IPS-11a (cell line): ENCODE results near the gene UGT1A9.
"Not testable (repeated sequence)": the region's sequence is repeated elsewhere in the genome, so short reads cannot be mapped to it uniquely, and the experiment has no call there.

Experiments used
- H3K4me3 ChIP-seq: one replicate; pipeline ENCODE4 v1.5.1; 2013; ENCODE audit warnings: low read depth, low read length, control low read depth

UGT1A9 gene

DNA sequence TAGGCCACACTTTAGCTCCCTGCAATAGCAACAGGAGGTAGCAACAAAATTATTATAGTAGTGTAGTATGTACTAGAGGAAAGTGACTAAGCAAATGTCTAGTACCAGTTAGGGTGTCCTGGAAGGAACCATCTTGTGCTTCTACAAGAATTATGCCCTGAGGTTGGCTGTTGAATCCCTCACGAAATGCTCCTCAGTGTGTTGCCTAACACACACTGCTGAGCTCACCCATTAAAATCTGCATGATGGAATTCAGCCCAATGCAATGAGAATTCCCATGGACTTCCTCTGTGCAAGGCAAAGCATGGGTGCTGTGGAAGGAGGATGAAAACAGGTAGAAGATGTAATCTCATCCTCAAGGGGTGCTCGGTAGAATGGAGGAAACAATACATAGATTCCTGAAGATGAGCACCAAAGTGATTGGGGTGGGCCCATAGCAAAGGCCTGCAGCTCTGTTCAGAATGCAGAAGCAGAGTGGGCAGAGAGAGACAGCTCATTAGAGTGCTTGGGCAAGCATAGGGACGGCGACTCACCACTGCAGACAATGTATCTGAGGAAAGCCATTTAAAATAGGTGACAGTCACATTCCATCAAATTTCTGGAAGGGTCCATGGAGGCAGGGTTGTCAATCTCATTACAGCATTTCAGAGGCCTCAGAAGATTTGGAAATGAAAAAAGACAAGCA lies 8.8 kb downstream of the UGT1A9 start:
- H3K4me3 ChIP-seq: no peak overlapping the region

DNA sequence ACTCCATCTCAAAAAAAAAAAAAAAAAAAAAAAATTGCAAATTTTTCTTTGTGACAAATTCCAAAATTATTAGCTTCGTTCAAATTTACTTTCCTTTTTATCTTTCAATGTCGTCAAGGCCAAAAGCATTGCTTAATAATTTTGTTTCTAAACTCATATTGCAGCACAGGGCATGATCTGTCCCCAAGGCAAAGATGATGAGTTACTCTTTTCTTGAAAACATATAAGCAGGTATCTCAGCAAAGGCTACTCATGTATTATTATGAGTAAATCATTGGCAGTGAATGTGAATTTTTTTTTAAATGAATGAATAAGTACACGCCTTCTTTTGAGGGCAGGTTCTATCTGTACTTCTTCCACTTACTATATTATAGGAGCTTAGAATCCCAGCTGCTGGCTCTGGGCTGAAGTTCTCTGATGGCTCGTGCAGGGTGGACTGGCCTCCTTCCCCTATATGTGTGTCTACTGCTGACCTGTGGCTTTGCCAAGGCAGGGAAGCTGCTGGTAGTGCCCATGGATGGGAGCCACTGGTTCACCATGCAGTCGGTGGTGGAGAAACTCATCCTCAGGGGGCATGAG lies 9.9 kb downstream of the UGT1A9 start, which contains the start of gene UGT1A7:
TSS of gene UGT1A7 (plus strand) at position 381 of the 579 bp plus-strand sequence. CDS start at position 418, 37 bp downstream.
- no peak within 1 kb of the TSS for H3K4me3 ChIP-seq

DNA sequence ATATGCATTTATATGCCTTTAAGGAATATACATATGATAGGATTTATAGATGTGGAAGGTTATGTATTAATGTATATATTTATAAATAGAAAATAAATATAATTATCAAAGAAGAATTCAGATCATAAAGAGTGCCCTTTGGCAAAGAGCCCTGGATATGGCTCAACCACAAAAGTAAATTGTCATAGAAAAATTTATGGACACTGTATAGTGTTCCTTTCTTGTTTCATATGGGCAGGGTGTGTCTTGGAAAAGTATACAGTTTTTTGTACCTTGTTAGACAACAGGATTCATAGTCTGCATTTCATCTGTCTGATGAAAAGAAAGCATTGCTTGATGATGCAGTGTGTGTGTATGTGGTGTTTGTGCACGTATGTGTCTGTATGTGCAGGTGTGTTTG lies 12.9 kb downstream of the UGT1A9 start:
- H3K4me3 ChIP-seq: no peak overlapping the region

- H3K4me3 ChIP-seq: no peak overlapping the region
These were observed 15.2 kb downstream of the UGT1A9 start for GRCh38 chr2:233686928-233687327.

GRCh38 chr2:233688341-233688740 lies 16.6 kb downstream of the UGT1A9 start:
- no peak overlapping the region for H3K4me3 ChIP-seq

GRCh38 chr2:233689031-233689430 lies 17.3 kb downstream of the UGT1A9 start:
- no peak overlapping the region for H3K4me3 ChIP-seq

DNA sequence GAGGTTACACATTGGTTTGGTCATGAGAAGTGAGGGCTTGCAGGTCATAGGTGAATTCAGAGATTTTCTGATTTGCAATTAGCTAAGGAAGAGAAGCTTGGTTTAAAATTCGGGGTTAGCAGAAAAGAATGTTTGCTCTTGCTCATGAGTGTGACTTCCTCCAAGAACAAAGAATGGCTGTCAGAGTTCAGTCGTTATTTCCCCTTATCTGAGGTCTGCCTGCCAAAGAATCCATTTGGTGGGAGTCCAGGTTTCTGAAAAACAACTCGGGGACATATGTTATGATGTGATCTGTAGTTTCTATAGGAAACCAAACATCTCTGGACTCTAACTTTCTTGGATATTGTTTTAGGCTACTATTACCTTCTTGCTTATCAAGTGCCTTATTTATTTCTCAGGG lies 17.8 kb downstream of the UGT1A9 start:
- H3K4me3 ChIP-seq: no peak overlapping the region

DNA sequence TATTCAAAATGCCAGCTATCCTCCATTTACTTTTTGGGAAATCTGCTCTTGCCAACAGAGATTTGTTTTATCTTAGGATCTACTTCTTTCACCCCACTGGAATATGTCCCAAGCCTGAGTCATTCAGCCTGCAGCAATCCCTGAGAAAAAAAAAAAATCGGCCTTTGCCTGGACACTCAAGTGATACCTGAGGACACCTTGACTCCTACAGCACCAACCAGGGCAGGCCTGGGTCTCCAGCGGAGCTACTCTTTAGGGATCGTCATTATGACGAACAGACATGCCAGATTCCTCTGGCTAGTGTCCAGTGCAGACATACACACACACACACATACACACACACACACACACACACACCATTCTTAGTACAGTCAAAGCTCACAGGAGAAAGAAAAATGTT lies 18.7 kb downstream of the UGT1A9 start:
- no peak overlapping the region for H3K4me3 ChIP-seq

- no peak overlapping the region for H3K4me3 ChIP-seq
These were observed 20.0 kb downstream of the UGT1A9 start for GRCh38 chr2:233691443-233692433.

DNA sequence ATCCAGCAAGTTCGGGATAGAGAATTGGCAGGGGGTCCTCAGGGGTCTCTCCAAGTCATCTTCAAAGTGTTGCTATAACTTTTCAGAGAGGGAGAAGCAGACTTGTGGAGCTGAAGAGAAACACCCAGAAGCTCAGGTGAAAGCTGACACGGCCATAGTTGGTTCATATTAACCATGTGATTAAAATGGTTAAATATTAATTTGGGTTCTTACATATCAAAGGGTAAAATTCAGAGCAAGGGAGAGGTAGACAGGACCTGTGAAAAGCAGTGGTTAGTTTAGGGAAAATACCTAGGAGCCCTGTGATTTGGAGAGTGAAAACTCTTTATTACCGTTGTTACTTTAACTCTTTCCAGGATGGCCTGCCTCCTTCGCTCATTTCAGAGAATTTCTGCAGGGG lies 20.9 kb downstream of the UGT1A9 start, which contains the start of gene UGT1A6:
TSS of gene UGT1A6 (plus strand) at position 243 of the 400 bp plus-strand sequence. CDS start at position 358, 115 bp downstream.
- H3K4me3 ChIP-seq: no peak within 1 kb of the TSS

GRCh38 chr2:233693963-233694362 lies 22.3 kb downstream of the UGT1A9 start:
- no peak overlapping the region for H3K4me3 ChIP-seq

GRCh38 chr2:233698740-233699139 lies 27.0 kb downstream of the UGT1A9 start:
- no peak overlapping the region for H3K4me3 ChIP-seq

DNA sequence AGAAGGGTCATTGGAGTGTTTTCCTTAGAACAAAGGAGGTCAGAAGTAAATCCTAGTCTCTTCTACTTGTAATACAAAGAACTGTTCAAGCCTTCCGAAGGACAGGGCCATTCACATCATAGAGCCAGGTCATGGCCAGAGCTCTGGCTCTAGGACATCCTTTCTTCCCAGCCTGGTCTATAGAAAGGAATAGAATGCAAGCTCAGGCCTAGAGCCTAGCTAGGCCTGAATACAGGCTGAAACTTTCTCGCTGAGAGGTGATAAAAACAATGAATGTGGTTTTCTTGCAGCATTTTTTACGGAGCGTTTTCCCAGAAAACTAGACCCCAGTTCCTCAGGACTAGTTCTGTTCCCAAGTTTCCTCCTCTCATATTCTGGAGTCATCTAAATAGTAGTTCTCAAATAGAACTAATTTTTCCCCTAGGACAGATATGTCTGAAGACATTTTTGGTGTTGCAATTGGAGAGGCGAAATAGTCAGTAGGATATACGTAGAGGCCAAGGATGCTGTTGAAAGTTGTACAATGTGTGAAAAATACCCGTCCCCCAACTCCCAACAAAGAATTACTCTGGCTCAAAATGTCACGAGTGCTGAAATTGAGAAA lies 27.8 kb downstream of the UGT1A9 start:
- H3K4me3 ChIP-seq: no peak overlapping the region

- H3K4me3 ChIP-seq: no peak overlapping the region
These were observed 28.4 kb downstream of the UGT1A9 start for GRCh38 chr2:233700028-233700635.

DNA sequence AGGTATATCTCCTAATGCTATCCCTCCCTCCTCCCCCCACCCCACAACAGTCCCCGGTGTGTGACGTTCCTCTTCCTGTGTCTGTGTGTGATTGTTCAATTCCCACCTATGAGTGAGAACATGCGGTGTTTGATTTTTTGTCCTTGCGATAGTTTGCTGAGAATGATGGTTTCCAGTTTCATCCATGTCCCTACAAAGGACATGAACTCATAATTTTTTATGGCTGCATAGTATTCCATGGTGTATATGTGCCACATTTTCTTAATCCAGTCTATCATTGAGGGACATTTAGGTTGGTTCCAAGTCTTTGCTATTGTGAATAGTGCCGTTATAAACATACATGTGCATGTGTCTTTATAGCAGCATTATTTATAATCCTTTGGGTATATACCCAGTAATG lies 29.1 kb downstream of the UGT1A9 start:
- not testable (repeated sequence) for H3K4me3 ChIP-seq

DNA sequence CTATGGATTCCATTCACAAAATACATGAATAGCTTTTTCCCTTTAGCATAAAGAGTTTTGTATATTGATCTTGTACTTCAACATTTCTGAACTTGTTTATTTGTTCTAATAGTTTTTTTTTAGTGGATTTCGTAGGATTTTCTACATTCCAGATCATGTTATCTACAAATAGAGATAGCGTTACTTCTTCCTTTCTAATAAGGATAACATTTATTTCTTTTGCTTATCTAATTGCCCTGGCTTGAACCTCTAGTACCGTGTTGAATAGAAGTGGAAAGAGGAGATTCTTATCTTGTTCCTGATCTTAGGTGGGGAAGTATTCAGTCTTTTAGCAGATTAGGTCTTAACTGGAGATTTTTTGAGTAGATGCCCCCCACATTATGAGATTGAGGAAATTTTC lies 30.5 kb downstream of the UGT1A9 start:
- no peak overlapping the region for H3K4me3 ChIP-seq

- H3K4me3 ChIP-seq: no peak overlapping the region
These were observed 34.3 kb downstream of the UGT1A9 start for GRCh38 chr2:233705911-233706506.

DNA sequence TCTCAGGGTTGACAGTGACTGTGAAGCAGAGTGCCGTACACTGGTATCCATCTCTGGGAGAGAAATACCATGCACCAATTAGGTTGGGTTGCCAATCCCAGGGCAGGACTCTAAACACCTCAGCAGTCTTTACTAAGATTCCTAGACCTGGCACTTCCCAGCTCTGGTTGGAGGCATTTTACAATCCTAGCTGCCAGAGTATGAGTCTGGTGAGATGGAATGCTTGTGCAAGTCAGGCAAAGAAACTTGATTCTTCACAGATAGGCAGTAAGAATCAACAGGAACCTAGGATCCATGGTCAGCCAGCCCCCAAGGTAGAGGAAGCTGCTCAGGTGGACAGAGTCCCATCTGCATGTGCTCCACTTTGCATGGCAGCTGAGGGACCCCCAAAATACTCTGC lies 35.0 kb downstream of the UGT1A9 start:
- H3K4me3 ChIP-seq: no peak overlapping the region

DNA sequence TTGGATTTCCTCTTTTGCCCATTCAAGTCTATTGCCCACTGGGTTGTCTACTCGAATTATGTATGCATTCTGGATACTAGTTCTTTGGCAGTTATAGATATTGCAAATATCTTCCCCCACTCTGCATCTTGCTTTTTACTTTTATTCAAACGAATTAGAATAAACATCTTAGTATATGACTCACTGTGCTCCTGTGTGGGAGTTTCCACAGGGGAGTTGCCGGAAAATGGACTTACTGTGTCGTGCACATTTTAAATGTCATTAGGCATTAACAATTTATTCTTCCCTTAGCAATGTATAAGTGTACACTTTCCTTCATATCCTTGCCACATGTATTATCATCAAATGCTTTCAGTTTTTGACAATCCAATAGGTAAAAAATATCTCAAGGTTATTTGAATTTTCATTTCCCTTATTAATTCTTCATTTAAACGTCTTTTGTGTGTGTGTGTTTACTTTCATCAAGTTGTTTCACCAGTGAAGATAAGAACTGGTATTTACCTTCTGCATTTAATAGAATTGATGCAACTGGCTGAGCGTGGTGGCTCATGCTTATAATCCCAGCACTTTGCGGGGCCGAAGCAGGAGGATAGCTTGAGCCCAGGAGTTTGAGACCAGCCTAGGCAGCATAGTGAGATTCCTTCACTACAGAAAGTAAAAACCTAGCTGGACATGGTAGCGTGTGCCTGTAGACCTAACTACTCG lies 36.4 kb downstream of the UGT1A9 start:
- H3K4me3 ChIP-seq: no peak overlapping the region

DNA sequence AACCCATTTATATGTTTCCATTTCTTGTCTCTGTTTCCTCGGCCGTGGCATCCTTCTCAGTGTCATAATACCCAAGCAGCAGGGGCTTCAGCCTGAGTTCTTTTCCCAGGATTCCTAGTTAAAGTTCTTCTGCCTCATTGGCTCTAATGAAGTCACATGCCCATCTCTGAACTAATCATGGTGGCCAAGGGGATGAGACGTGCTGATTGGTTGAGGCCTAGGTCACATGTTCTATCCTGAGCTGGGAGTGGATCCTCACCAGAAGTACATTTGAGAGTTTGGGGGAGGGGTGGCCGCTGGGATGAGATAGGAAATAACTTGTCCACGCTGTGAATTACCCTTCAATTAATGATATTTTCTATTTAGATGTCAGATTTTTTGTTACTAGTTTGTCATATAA lies 37.2 kb downstream of the UGT1A9 start:
- no peak overlapping the region for H3K4me3 ChIP-seq
